Activated CD8-positive, alpha-beta T cell treated with anti-CD3 and anti-CD28 coated beads, Interleukin-2, amount 10 ng/mL, durations not matched to agents 7 days and 5 days (primary cell): Measurements from ENCODE around the gene F12. TPM values are rescaled to one million over a fixed set of nuclear protein-coding genes. Genes with fewer than 3 reads are reported as not detected.

Source experiments
- ATAC-seq: fragments of 150-1000 bp; cut with Tn5 transposase; one replicate; pipeline ENCODE4 v1.10.0; 2021; ENCODE audit warnings: moderate library complexity
- CTCF ChIA-PET: fragments of 350-600 bp; sonication (Branson Sonifier 250); formaldehyde crosslinking; loops from one replicate; lab custom pipeline; 2021; ENCODE audit warnings: antibody characterized with exemption; lab: Charles Lee
- POLR2A ChIA-PET: fragments of 350-600 bp; sonication (Branson Sonifier 250); formaldehyde crosslinking; loops from one replicate; lab custom pipeline; 2021; ENCODE audit warnings: antibody characterized with exemption; lab: Charles Lee
- DNase-seq: peaks from one replicate; pipeline ENCODE4 v3.0.0-alpha.2; 2020
- H3K27ac Mint-ChIP-seq: one replicate; pipeline ENCODE4 v1.8.0; 2021; ENCODE audit warnings: mild to moderate bottlenecking, mixed read lengths
- H3K27me3 Mint-ChIP-seq: one replicate; pipeline ENCODE4 v1.8.0; 2021; ENCODE audit warnings: low read depth, mixed read lengths
- H3K36me3 Mint-ChIP-seq: one replicate; pipeline ENCODE4 v1.8.0; 2021; ENCODE audit warnings: low read depth, mixed read lengths
- H3K4me1 Mint-ChIP-seq: one replicate; pipeline ENCODE4 v1.8.0; 2021; ENCODE audit warnings: low read depth, mixed read lengths
- H3K4me3 Mint-ChIP-seq: one replicate; pipeline ENCODE4 v1.8.0; 2021; ENCODE audit warnings: mild to moderate bottlenecking, mixed read lengths
- H3K9me3 Mint-ChIP-seq: one replicate; pipeline ENCODE4 v1.8.0; 2022; ENCODE audit warnings: mixed read lengths; ENCODE audit not compliant: insufficient read depth
- total RNA-seq, 2 experiments: library from RNA; stranded (reverse); gene quantifications; one replicate each; pipeline ENCODE4 v1.2.3, GENCODE V29; 2021

Gene F12
- total RNA-seq, 2 experiments from 2014 or later = 3.2 to 3.5 TPM

GRCh38 chr5:177453852-177454396 lies 44.6 kb upstream of the F12 start:
- Mint-ChIP-seq H3K27ac (peak overlapping the region; percentile 77), H3K4me3 (peak overlapping the region; percentile 78), H3K9me3 (no peaks in the 10 kb centered on the region), H3K36me3 (peaks cover 7% of the 10 kb centered on the region), H3K4me1 (peaks cover 30% of the 10 kb centered on the region), H3K27me3 (peaks cover 3% of the 10 kb centered on the region)
- POLR2A ChIA-PET = interaction anchor here (1.1 to 19.4 kb wide), 5 partner anchors 8 to 64 kb away, joined by 3 to 245 read pairs (median 21); partner anchors contain the start of genes GRK6 and PRR7
- no peak for DNase-seq
- no peak for ATAC-seq
- CTCF ChIA-PET = interaction anchor here (1.1 to 8.6 kb wide), 19 partner anchors 9 to 145 kb away, joined by 3 to 337 read pairs (median 16); partner anchors contain the start of genes DDX41, GRK6, PDLIM7 and PFN3

GRCh38 chr5:177452688-177453638 lies 43.6 kb upstream of the F12 start:
- peaks cover 9% of the 10 kb centered on the region for H3K27me3 Mint-ChIP-seq
- peak overlapping the region; percentile 78 for H3K4me3 Mint-ChIP-seq
- ChIA-PET POLR2A (interaction anchor here (1.1 to 19.4 kb wide), 5 partner anchors 19 to 63 kb away, joined by 3 to 245 read pairs (median 21); partner anchors contain the start of gene GRK6), CTCF (interaction anchor here (0.6 to 8.6 kb wide), 18 partner anchors 8 to 144 kb away, joined by 3 to 337 read pairs (median 5); partner anchors contain the start of genes DDX41, GRK6, PFN3 and PRR7)
- DNase-seq (no peak), ATAC-seq (no peak)
- H3K36me3 Mint-ChIP-seq = peaks cover 9% of the 10 kb centered on the region
- H3K27ac Mint-ChIP-seq = no peak overlapping the region
- no peaks in the 10 kb centered on the region for H3K9me3 Mint-ChIP-seq
- peaks cover 38% of the 10 kb centered on the region for H3K4me1 Mint-ChIP-seq

GRCh38 chr5:177450667-177451424 lies 41.5 kb upstream of the F12 start:
- POLR2A ChIA-PET = interaction anchor here (0.8 to 19.4 kb wide), 2 partner anchors 14 to 21 kb away, joined by 3 to 245 read pairs; partner anchors contain the start of gene GRK6
- Mint-ChIP-seq H3K27ac (no peak overlapping the region), H3K9me3 (no peaks in the 10 kb centered on the region), H3K27me3 (peaks cover 9% of the 10 kb centered on the region), H3K4me1 (peaks cover 34% of the 10 kb centered on the region), H3K36me3 (peaks cover 2% of the 10 kb centered on the region), H3K4me3 (no peak overlapping the region)
- CTCF ChIA-PET = interaction anchor here (1.1 to 9.0 kb wide), 5 partner anchors 22 to 60 kb away, joined by 5 to 337 read pairs (median 175); partner anchors contain the start of genes GRK6 and PFN3
- ATAC-seq (no peak), DNase-seq (no peak)

GRCh38 chr5:177449140-177450061 lies 40.0 kb upstream of the F12 start:
- H3K4me1 Mint-ChIP-seq = peaks cover 49% of the 10 kb centered on the region
- no peaks in the 10 kb centered on the region for H3K9me3 Mint-ChIP-seq
- H3K27ac Mint-ChIP-seq = no peak overlapping the region
- ChIA-PET POLR2A (interaction anchor here (1.1 to 19.4 kb wide), 4 partner anchors 19 to 89 kb away, joined by 4 to 245 read pairs (median 16); partner anchors contain the start of gene GRK6), CTCF (interaction anchor here (1.4 to 9.0 kb wide), 5 partner anchors 8 to 59 kb away, joined by 4 to 177 read pairs (median 6); no protein-coding TSS in a partner anchor)
- ATAC-seq (no peak), DNase-seq (no peak)
- H3K27me3 Mint-ChIP-seq = peaks cover 9% of the 10 kb centered on the region
- no peak overlapping the region for H3K4me3 Mint-ChIP-seq
- H3K36me3 Mint-ChIP-seq = peaks cover 2% of the 10 kb centered on the region

- H3K27me3 Mint-ChIP-seq = peaks cover 9% of the 10 kb centered on the region
- ChIA-PET POLR2A (interaction anchor here (1.0 to 19.4 kb wide), 6 partner anchors 8 to 135 kb away, joined by 3 to 245 read pairs (median 6); partner anchors contain the start of gene GRK6), CTCF (interaction anchor here (1.1 to 9.0 kb wide), 9 partner anchors 9 to 79 kb away, joined by 3 to 177 read pairs (median 6); no protein-coding TSS in a partner anchor)
- H3K4me3 Mint-ChIP-seq = peak overlapping the region; percentile 70
- DNase-seq = no peak
- peaks cover 48% of the 10 kb centered on the region for H3K4me1 Mint-ChIP-seq
- H3K9me3 Mint-ChIP-seq = no peaks in the 10 kb centered on the region
- peak overlapping the region; percentile 58 for H3K27ac Mint-ChIP-seq
- ATAC-seq = no peak
- peaks cover 2% of the 10 kb centered on the region for H3K36me3 Mint-ChIP-seq
Measured at GRCh38 chr5:177448244-177448950, 39.0 kb upstream of the F12 start.

GRCh38 chr5:177447611-177448243 lies 38.4 kb upstream of the F12 start:
- Mint-ChIP-seq H3K36me3 (peaks cover 6% of the 10 kb centered on the region), H3K9me3 (no peaks in the 10 kb centered on the region), H3K27me3 (peaks cover 6% of the 10 kb centered on the region), H3K4me1 (peaks cover 43% of the 10 kb centered on the region), H3K27ac (peak overlapping the region; percentile 52), H3K4me3 (peak overlapping the region; percentile 70)
- no peak for ATAC-seq
- no peak for DNase-seq
- POLR2A ChIA-PET = interaction anchor here (0.8 to 19.4 kb wide), 10 partner anchors 7 to 135 kb away, joined by 3 to 245 read pairs (median 6); partner anchors contain the start of gene GRK6
- CTCF ChIA-PET = interaction anchor here (0.7 to 9.0 kb wide), 10 partner anchors 9 to 79 kb away, joined by 3 to 177 read pairs (median 6); no protein-coding TSS in a partner anchor

- Mint-ChIP-seq H3K4me3 (peak overlapping the region; percentile 70), H3K27ac (no peak overlapping the region), H3K36me3 (peaks cover 12% of the 10 kb centered on the region), H3K9me3 (no peaks in the 10 kb centered on the region), H3K27me3 (peaks cover 6% of the 10 kb centered on the region), H3K4me1 (peaks cover 46% of the 10 kb centered on the region)
- POLR2A ChIA-PET = interaction anchor here (0.8 to 19.4 kb wide), 9 partner anchors 7 to 134 kb away, joined by 3 to 245 read pairs (median 6); partner anchors contain the start of gene GRK6
- DNase-seq (peak; percentile 81), ATAC-seq (peak; percentile 49)
- CTCF ChIA-PET = interaction anchor here (0.7 to 9.0 kb wide), 10 partner anchors 8 to 57 kb away, joined by 3 to 177 read pairs (median 6); no protein-coding TSS in a partner anchor
Measured at GRCh38 chr5:177447066-177447610, 37.8 kb upstream of the F12 start.

- H3K27ac Mint-ChIP-seq = peak within 1 kb of the TSS; percentile 65
- POLR2A ChIA-PET = interaction anchor here (0.6 to 19.4 kb wide), 13 partner anchors 8 to 140 kb away, joined by 3 to 245 read pairs (median 6); partner anchors contain the start of gene GRK6
- peaks cover 6% of the 10 kb centered on the region for H3K27me3 Mint-ChIP-seq
- DNase-seq (peak; percentile 79), ATAC-seq (peak; percentile 74)
- CTCF ChIA-PET = interaction anchor here (0.7 to 9.0 kb wide), 12 partner anchors 8 to 137 kb away, joined by 3 to 177 read pairs (median 5); no protein-coding TSS in a partner anchor
- H3K4me3 Mint-ChIP-seq = peak within 1 kb of the TSS; percentile 70
- no peaks in the 10 kb centered on the region for H3K9me3 Mint-ChIP-seq
- H3K36me3 Mint-ChIP-seq = peaks cover 17% of the 10 kb centered on the region
- peaks cover 43% of the 10 kb centered on the region for H3K4me1 Mint-ChIP-seq
Measured at GRCh38 chr5:177446200-177447065, 37.1 kb upstream of the F12 start, which contains the start of gene PRR7. Gene PRR7 (plus strand): TSS chr5:177446814. CDS start chr5:177455068, 8,254 bp downstream.
